HG02840 (cell line): ENCODE data around the gene CIZ1.

Source experiments
- ATAC-seq: cut with Tn5 transposase; IDR thresholded peaks from one replicate; pipeline ENCODE4 v1.9.1; 2021; ENCODE audit warnings: mild to moderate bottlenecking, moderate library complexity, moderate number of reproducible peaks; ENCODE audit not compliant: unreplicated experiment, low FRiP score

Gene CIZ1

DNA sequence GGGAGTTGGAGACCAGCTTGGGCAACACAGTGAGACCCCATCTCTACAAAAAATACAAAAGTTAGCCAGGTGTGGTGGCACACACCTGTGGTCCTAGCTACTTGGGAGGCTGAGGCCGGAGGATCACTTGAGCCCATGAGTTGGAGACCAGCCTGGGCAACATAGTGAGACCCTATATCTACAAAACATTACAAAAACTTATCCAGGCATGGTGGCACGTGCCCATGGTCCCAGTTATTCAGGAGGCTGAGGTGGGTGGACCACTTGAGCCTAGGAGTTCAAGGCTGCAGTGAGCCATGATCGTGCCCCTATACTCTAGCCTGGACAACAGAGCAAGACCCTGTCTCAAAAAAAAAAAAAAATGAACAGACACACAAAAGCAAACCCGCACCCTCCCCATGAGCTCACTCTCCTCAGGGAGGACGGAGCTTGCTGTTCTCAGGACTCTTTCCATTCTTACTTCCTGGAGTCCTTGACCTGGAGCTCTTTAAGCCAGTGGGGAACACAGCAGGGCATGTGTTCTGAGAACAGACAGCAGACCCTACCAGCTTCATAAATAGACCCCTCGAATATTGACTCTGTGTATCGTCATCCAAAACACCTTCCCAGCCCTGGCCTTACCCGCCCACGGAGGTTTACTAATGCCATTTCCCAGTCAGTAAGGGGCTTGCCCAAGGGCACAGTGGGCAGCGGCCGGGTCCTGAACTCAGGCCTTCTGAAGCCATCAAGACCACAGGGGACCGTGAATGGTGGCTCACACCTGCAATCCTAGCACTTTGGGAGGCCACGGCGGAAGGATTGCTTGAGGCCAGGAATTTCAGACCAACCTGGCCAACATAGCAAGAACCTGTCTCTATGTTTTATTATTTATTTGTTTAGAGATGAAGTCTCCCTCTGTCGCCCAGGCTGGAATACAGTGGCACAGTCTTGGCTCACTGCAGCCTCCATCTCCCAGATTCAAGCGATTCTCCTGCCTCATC is 75.0 kb downstream of the CIZ1 start:
- ATAC-seq, result no peak
